DMS53 (cell line): ENCODE data around the gene COL17A1.

Experiments
- DNase-seq: peaks from one replicate; lab custom pipeline; 2025; lab: John Stamatoyannopoulos, UW

COL17A1 gene

GRCh38 chr10:104053201-104053600, 32.5 kb downstream of the COL17A1 start:
- no peak for DNase-seq

- DNase-seq: no peak
These were observed 33.2 kb downstream of the COL17A1 start for GRCh38 chr10:104052431-104052830.

DNA sequence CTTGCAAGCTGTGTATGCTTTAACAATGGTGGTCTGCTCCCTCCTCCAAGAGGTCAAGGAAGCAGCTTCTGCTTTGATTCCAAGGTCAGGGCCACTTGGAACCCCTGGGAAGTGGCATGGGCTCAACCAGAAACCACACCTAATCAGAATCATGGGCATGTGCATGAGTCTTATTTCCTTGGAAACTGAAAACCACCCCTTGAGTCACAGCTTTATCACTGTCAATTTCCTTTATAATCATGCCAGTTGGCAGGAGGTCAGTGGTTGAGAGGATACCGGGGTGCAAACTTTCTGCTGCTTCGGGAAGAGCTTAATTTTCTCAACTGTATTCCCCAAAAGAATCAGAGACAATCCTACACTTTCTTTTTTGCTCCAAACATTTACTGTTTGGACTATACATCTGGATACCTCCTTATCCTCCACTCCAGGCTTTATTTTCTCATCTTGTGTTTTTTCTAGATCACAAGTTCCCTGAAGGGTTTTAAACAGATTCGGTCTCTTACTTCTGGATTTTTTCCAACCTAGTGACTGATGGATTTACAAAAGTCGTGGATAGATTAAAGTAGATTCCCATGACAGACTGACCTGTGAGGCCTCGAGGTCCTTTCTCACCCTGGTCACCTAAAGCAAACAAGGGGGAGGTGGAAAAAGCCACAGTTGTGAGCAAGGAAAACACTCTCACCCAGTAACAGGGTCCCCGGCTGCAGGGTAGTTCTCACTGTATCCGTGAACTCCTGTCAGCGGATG, 36.0 kb downstream of the COL17A1 start:
- no peak for DNase-seq

DNA sequence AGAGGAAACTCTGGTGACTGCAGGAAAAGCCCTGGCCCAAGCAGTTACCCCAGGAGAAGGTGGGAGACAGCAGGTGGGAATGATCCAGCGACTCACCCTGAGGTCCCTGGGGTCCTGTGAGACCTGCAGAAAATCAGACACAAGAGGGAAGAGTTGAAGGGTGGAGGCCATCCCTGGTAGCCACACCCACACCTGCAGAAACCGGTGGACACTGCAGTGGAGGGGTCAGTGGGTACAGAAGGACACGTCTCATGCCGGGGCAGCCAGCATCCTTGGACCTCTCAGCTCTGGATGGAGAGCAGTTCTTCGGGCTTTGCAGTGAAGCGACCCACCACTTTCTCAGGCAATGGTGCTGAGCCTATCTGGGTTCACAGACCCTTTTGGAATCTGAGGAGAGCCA, 39.0 kb downstream of the COL17A1 start:
- DNase-seq: no peak

GRCh38 chr10:104045151-104046089, 40.3 kb downstream of the COL17A1 start:
- DNase-seq: peak; percentile 74

DNA sequence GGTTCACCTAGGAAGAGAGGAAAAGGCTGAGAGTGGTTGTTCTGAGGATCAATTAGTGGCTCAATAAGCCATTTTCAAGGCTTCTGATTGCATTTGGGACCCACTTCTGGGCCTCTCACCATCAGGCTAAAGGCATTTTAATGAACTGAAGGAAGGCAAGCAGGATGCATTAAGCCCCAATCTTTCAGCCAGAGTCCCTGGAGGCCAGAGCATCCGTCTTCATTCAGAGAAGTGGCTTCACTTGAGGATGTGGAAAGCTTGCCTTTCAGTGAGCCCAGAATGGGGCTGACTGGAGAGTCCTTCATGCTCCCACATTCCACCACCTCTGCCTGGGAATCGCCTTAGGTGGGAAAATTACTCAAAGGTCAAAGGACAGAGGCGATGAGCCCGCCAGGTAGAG, 41.8 kb downstream of the COL17A1 start:
- no peak for DNase-seq

DNA sequence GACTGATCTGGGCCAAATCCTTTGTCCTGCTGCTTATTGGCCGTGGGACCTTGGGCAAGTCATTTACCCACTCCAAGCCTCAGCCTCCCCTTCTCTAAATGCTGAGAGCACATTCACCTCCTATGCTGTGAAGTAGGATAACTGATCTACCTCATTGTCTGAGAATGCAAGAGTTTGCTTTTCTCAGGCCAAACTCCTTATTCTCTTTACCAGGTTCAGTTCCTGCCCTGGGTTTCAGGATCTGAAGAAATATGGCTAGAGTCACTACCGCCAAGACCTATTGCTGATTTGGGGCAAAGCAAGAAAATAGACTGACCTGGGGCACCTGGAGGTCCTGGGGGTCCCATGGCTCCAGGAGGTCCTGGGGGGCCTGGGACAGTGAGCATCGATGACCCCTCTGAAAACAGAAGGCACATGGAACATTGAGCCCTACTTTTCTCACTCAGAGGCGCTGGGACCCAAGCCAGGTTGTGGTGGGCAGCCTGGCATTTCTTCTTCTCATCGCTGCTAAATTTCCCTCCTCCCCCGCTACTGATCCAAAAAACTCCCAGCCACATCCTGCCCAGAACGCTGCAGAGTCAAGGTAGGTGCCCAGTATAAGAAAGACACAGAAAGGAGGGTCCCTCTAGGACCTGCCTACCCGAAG, 42.4 kb downstream of the COL17A1 start:
- DNase-seq: no peak

DNA sequence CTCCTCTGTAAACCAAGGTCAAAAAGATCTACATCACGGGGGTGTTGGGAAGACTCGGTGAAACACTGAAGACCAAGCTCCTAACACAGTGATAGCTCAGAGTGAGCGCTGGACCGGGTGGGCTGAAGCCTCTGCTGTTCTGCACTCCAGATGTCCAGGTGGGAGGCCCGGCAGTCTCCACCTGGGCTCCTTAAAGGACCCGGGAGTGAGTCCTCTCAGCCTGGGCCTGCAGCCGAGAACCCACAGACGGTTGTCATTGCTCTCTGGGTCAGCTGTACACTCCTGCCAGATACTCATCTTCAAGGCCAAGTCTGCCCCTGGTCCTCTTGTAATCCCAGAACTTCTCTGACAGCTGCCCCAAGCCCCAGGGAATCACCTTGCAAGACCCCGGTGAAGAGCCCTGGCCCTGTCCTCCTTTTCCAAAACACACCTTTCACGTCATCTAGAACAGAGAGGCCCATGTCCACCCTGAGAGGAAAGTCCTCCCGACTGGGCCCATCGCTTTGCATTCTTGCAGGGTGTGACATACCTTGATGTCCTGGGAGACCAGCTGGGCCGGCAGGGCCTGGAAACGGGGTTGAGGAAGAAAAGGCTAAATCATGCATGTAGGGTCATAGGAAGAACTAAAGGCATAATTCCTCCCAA, 43.7 kb downstream of the COL17A1 start:
- DNase-seq: no peak

DNA sequence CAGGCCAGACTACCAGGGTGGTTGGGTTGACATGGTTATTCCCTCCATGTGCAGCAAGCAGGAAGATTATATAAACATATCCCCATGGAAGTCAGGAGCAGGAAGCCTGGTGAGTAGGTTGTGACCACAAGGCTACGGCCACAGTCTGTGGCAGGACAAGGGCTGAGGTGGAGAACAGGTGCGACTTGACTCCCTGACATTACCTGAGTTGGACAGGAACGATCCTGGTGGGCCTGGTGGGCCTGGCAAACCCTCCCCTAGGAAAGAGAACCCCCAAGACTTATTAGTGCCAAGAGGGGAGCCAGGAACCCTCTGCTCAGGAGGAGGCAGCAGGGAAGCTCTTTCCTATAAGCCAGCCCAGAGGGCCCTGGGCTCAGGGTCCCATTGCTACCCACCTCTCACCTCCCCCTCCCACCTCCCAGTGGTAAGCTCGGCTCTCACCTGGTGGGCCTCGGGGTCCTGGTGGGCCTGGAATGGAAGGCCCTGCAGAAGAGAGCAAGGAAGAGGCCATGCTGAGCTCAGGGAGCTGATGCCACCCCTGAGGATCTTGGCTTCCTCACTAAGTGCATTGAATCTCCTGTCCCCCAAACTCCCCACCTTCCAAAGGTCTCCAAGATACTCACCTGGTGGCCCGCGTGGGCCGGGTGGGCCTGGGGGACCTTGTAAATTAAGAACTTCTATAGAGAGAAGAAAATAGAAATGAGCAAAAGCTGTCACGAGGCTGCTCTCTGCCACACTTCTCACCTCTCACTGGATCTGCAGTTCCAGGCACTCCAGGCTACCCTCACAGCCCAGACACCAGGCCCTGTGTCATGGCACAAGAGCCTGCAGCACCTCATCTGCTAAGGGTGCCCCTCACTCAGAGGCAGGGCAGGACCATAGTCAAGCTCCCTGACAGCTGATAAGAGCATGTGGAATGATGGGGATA, 44.6 kb downstream of the COL17A1 start:
- DNase-seq: no peak

DNA sequence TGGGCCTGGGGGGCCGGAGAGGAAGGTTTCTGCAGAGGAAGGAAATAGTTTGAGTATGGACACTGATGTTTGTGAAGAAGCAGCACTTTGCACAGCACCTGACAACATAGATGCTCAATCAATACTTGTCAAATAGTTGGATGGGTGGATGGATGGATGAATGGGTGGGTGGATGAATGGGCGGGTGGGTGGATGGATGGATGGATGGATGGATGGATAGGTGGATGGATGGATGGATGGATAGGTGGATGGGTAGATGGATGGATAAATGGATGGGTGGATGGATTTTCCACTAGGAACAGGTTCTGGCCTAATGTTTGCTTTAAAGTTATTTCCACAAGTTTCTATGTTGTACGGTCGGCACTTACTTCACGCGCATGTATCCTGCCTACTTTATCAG, 45.3 kb downstream of the COL17A1 start:
- DNase-seq: no peak

GRCh38 chr10:104038958-104039752, 46.5 kb downstream of the COL17A1 start:
- no peak for DNase-seq

DNA sequence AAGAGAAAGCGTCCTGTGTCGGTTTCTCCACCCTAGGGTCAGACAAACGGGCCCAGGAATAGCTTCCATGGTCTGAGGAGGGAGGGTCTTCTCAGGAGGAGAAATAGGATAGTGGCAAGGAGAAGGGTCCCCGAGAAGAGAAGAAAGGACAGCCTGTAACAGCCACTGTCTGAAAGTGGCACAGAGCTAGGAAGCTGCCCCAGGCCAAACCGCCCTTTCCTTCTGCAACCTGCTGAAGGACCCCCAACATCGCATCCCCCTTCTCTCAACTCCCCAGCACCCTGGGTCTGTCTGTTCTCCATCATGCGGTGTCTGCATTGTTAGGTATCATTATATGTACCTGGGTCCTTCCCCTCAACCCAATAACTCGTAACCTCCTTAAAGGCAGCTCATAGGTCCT, 47.1 kb downstream of the COL17A1 start:
- no peak for DNase-seq

GRCh38 chr10:104037261-104037951, 48.3 kb downstream of the COL17A1 start:
- no peak for DNase-seq

DNA sequence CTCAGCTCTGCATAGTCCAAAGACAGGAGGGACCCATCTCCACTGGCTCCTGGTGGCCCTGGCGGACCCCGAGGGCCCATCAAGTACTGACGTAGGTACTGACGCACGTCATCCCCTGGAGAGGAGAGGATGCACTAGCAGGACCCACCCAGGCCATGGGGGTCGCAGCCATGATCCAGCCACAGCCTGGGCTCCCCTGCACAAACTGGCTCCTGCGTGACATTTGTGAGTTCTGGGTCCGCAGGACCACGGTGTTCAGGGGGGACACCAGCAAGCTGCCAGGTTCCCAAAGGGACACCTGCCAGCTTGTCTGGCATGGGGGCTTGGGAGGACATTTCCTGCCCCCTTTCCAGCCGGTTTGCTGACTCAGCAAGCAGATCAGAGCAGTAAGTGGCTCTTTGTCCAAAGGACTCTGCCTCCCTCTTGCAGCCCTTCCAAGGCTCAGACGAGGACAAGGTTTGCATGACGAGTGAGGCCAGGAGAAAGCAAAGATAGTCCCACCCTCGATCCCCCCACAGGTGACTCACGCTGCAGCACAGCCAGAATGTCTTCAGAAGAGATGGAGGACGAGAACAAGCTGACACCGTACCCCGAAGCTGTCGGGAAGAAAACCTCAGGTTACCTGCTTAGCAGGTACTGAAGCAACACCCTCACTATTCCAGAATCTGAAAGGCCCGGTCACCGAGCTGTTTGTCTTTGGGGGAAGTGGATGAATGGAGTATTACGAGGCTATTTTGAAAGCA, 49.0 kb downstream of the COL17A1 start:
- DNase-seq: no peak

- no peak for DNase-seq
These were observed 49.7 kb downstream of the COL17A1 start for GRCh38 chr10:104036069-104036384.

GRCh38 chr10:104035194-104036068, 50.2 kb downstream of the COL17A1 start:
- DNase-seq: no peak

DNA sequence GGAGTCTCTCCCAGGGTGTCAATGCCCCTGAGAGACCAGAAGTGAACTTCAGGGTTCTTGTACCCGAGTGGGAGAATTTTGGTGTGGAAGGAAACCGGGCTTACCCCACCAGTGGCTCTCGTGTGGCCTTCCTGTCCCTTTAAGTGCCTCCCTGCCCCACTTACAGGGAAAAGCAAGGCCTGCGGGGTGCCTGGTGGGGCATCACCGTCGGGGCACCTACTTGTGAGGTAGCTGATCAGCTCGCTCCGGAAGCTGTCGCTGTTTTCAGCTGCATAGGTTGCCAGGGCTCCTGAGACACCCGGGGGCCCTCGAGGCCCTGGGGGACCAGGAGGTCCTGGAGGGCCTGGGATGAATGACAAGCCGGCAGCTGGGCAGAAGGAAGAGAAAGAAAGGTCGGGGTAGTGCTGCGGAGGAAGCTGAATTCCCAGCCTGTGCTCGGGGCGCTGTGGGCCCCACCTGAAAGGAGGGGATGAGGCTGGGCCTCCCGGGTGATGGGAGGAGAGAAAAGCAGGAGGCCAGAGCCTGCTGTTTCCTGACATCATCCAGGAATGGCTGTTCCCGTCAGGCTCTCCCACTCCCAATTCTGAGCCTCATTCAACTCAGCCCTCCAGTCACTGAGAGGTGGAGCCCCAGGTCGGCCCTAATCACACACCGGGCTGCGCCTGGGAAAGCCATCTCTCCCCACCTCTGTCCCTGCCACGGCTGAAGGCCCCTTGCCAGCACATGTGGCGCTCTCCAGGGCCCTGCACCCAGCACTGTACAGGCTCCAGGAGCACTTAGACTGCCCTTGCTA, 51.1 kb downstream of the COL17A1 start:
- no peak for DNase-seq
